ENCODE data around the gene WASHC2A. TPM values are rescaled to one million over a fixed set of nuclear protein-coding genes. Genes with fewer than 3 reads are reported as not detected.
"Not testable (repeated sequence)": the region's sequence is repeated elsewhere in the genome, so short reads cannot be mapped to it uniquely, and the experiment has no call there.

WASHC2A gene
- total RNA-seq, 1 experiment from 2014 or later: 67.0 TPM

GRCh38 chr10:50025627-50026026, 42.1 kb upstream of the WASHC2A start:
- no peak overlapping the region for H3K27ac ChIP-seq (ENCODE audit: low read length)
- H3K4me1 ChIP-seq (ENCODE audit: control insufficient read depth, insufficient read depth, low read length): no peaks in the 10 kb centered on the region
- H3K36me3 ChIP-seq (ENCODE audit: control insufficient read depth, insufficient read depth, low read length): no peaks in the 10 kb centered on the region
- CTCF ChIA-PET: no interaction called here
- in situ Hi-C loops (cut with HindIII; ENCODE audit: low pct_unique_long_range_greater_than_20kb, low sequenced_read_pairs): no loop called here
- TF ChIP-seq TCF7L2 (IDR thresholded peaks at IDR 0.05; ENCODE audit: low read depth, low read length) (no peak), POLR2AphosphoS5 (IDR thresholded peaks at IDR 0.05; ENCODE audit: low read depth, low read length) (no peak), SIN3A (IDR thresholded peaks at IDR 0.05; ENCODE audit: borderline replicate concordance, insufficient read depth, low read depth, low read length) (no peak)
- TF ChIP-seq, protein P1, sequence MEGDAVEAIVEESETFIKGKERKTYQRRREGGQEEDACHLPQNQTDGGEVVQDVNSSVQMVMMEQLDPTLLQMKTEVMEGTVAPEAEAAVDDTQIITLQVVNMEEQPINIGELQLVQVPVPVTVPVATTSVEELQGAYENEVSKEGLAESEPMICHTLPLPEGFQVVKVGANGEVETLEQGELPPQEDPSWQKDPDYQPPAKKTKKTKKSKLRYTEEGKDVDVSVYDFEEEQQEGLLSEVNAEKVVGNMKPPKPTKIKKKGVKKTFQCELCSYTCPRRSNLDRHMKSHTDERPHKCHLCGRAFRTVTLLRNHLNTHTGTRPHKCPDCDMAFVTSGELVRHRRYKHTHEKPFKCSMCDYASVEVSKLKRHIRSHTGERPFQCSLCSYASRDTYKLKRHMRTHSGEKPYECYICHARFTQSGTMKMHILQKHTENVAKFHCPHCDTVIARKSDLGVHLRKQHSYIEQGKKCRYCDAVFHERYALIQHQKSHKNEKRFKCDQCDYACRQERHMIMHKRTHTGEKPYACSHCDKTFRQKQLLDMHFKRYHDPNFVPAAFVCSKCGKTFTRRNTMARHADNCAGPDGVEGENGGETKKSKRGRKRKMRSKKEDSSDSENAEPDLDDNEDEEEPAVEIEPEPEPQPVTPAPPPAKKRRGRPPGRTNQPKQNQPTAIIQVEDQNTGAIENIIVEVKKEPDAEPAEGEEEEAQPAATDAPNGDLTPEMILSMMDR (IDR thresholded peaks at IDR 0.05): no peak
- TF ChIP-seq, protein P2, sequence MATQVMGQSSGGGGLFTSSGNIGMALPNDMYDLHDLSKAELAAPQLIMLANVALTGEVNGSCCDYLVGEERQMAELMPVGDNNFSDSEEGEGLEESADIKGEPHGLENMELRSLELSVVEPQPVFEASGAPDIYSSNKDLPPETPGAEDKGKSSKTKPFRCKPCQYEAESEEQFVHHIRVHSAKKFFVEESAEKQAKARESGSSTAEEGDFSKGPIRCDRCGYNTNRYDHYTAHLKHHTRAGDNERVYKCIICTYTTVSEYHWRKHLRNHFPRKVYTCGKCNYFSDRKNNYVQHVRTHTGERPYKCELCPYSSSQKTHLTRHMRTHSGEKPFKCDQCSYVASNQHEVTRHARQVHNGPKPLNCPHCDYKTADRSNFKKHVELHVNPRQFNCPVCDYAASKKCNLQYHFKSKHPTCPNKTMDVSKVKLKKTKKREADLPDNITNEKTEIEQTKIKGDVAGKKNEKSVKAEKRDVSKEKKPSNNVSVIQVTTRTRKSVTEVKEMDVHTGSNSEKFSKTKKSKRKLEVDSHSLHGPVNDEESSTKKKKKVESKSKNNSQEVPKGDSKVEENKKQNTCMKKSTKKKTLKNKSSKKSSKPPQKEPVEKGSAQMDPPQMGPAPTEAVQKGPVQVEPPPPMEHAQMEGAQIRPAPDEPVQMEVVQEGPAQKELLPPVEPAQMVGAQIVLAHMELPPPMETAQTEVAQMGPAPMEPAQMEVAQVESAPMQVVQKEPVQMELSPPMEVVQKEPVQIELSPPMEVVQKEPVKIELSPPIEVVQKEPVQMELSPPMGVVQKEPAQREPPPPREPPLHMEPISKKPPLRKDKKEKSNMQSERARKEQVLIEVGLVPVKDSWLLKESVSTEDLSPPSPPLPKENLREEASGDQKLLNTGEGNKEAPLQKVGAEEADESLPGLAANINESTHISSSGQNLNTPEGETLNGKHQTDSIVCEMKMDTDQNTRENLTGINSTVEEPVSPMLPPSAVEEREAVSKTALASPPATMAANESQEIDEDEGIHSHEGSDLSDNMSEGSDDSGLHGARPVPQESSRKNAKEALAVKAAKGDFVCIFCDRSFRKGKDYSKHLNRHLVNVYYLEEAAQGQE (IDR thresholded peaks at IDR 0.05; ENCODE audit: insufficient read depth in 1 of 2, low read depth in 2 of 2, low read length in 1 of 2): no peak
- H3K4me3 ChIP-seq (ENCODE audit: low read depth in 2 of 2, low read length in 2 of 2): no peak overlapping the region
- ATAC-seq (no peak), DNase-seq (ENCODE audit: low read depth, low spot score) (no peak)
- H3K27me3 ChIP-seq (ENCODE audit: control insufficient read depth, insufficient read depth, low read length): peaks cover 4% of the 10 kb centered on the region; the same call in 1 of the 2 replicates
- no peaks in the 10 kb centered on the region for H3K9me3 ChIP-seq (ENCODE audit: control insufficient read depth, insufficient read depth, low read depth, low read length)
- intact Hi-C loops (cut with micrococcal nuclease; ENCODE audit: unreplicated experiment): no loop called here
- POLR2A ChIA-PET: no interaction called here
- no TSS peak for BruUV-seq (replicated peaks)

GRCh38 chr10:50027195-50027594, 40.6 kb upstream of the WASHC2A start:
- intact Hi-C loops (cut with micrococcal nuclease; ENCODE audit: unreplicated experiment): no loop called here
- H3K4me1 ChIP-seq (ENCODE audit: control insufficient read depth, insufficient read depth, low read length): no peaks in the 10 kb centered on the region
- peaks cover 4% of the 10 kb centered on the region; the same call in 1 of the 2 replicates for H3K27me3 ChIP-seq (ENCODE audit: control insufficient read depth, insufficient read depth, low read length)
- no peaks in the 10 kb centered on the region for H3K9me3 ChIP-seq (ENCODE audit: control insufficient read depth, insufficient read depth, low read depth, low read length)
- H3K4me3 ChIP-seq (ENCODE audit: low read depth in 2 of 2, low read length in 2 of 2): no peak overlapping the region
- in situ Hi-C loops (cut with HindIII; ENCODE audit: low pct_unique_long_range_greater_than_20kb, low sequenced_read_pairs): no loop called here
- ChIA-PET CTCF (no interaction called here), POLR2A (no interaction called here)
- no peak for TF ChIP-seq SIN3A (IDR thresholded peaks at IDR 0.05; ENCODE audit: borderline replicate concordance, insufficient read depth, low read depth, low read length)
- DNase-seq (ENCODE audit: low read depth, low spot score): no peak
- ATAC-seq: no peak
- no peaks in the 10 kb centered on the region for H3K36me3 ChIP-seq (ENCODE audit: control insufficient read depth, insufficient read depth, low read length)
- BruUV-seq (replicated peaks): no TSS peak
- H3K27ac ChIP-seq (ENCODE audit: low read length): no peak overlapping the region

- ChIA-PET POLR2A (no interaction called here), CTCF (no interaction called here)
- ATAC-seq (no peak), DNase-seq (ENCODE audit: low read depth, low spot score) (no peak)
- TF ChIP-seq, protein P1 (IDR thresholded peaks at IDR 0.05): no peak
- no peak for TF ChIP-seq POLR2AphosphoS5 (IDR thresholded peaks at IDR 0.05; ENCODE audit: low read depth, low read length)
- TF ChIP-seq SIN3A (IDR thresholded peaks at IDR 0.05; ENCODE audit: borderline replicate concordance, insufficient read depth, low read depth, low read length): no peak
- TF ChIP-seq TCF7L2 (IDR thresholded peaks at IDR 0.05; ENCODE audit: low read depth, low read length): no peak
- TF ChIP-seq, protein P2 (IDR thresholded peaks at IDR 0.05; ENCODE audit: insufficient read depth in 1 of 2, low read depth in 2 of 2, low read length in 1 of 2): no peak
- Histone ChIP-seq H3K4me1 (ENCODE audit: control insufficient read depth, insufficient read depth, low read length) (no peaks in the 10 kb centered on the region), H3K36me3 (ENCODE audit: control insufficient read depth, insufficient read depth, low read length) (no peaks in the 10 kb centered on the region), H3K4me3 (ENCODE audit: low read depth in 2 of 2, low read length in 2 of 2) (no peak overlapping the region), H3K27me3 (ENCODE audit: control insufficient read depth, insufficient read depth, low read length) (no peaks in the 10 kb centered on the region; the same call in none of the 2 replicates), H3K9me3 (ENCODE audit: control insufficient read depth, insufficient read depth, low read depth, low read length) (no peaks in the 10 kb centered on the region), H3K27ac (ENCODE audit: low read length) (no peak overlapping the region)
- in situ Hi-C loops (cut with HindIII; ENCODE audit: low pct_unique_long_range_greater_than_20kb, low sequenced_read_pairs): no loop called here
- intact Hi-C loops (cut with micrococcal nuclease; ENCODE audit: unreplicated experiment): no loop called here
- no TSS peak for BruUV-seq (replicated peaks)
These were observed 34.3 kb upstream of the WASHC2A start for GRCh38 chr10:50033481-50033880.

GRCh38 chr10:50035337-50035736, 32.4 kb upstream of the WASHC2A start:
- H3K9me3 ChIP-seq (ENCODE audit: control insufficient read depth, insufficient read depth, low read depth, low read length); POLR2A ChIA-PET; ATAC-seq; H3K4me1 ChIP-seq (ENCODE audit: control insufficient read depth, insufficient read depth, low read length); H3K36me3 ChIP-seq (ENCODE audit: control insufficient read depth, insufficient read depth, low read length); in situ Hi-C loops (cut with HindIII; ENCODE audit: low pct_unique_long_range_greater_than_20kb, low sequenced_read_pairs); H3K4me3 ChIP-seq (ENCODE audit: low read depth in 2 of 2, low read length in 2 of 2); DNase-seq (ENCODE audit: low read depth, low spot score); intact Hi-C loops (cut with micrococcal nuclease; ENCODE audit: unreplicated experiment); H3K27ac ChIP-seq (ENCODE audit: low read length); BruUV-seq (replicated peaks); CTCF ChIA-PET; H3K27me3 ChIP-seq (ENCODE audit: control insufficient read depth, insufficient read depth, low read length): not testable (repeated sequence)
